ENCODE data around the gene RNASE12. TPM values are rescaled to one million over a fixed set of nuclear protein-coding genes. Genes with fewer than 3 reads are reported as not detected.
"Not testable (repeated sequence)": the region's sequence is repeated elsewhere in the genome, so short reads cannot be mapped to it uniquely, and the experiment has no call there.

Gene RNASE12
- total RNA-seq, 3 donors from 2014 or later, result not detected

GRCh38 chr14:20606190-20606901 is 15.2 kb upstream of the RNASE12 start:
- no peak for TF ChIP-seq POLR2AphosphoS5 (IDR thresholded peaks at IDR 0.05)
- peak in 2 of 3 donors; percentile 16 to 45 for TF ChIP-seq CTCF (IDR thresholded peaks at IDR 0.05)
- Histone ChIP-seq H3K4me3 (no peak overlapping the region), H3K4me1 (no peaks in the 10 kb centered on the region), H3K36me3 (no peaks in the 10 kb centered on the region), H3K27ac (no peak overlapping the region), H3K27me3 (no peaks in the 10 kb centered on the region), H3K9me3 (no peaks in the 10 kb centered on the region)
- no peak for DNase-seq (ENCODE audit: low spot score in 2 of 2)
- intact Hi-C loops (cut with DNase I; ENCODE audit: low total_unique reads), result loop anchor here (5.0 to 10.0 kb wide), 2 partner anchors 152 to 194 kb away; partner anchors contain the start of genes APEX1, OSGEP and TEP1

- Histone ChIP-seq H3K27me3 (no peaks in the 10 kb centered on the region), H3K4me1 (no peaks in the 10 kb centered on the region), H3K36me3 (no peaks in the 10 kb centered on the region), H3K9me3 (no peaks in the 10 kb centered on the region), H3K27ac (no peak overlapping the region), H3K4me3 (no peak overlapping the region)
- no peak for DNase-seq (ENCODE audit: low spot score in 2 of 2)
- TF ChIP-seq POLR2A (IDR thresholded peaks at IDR 0.05) (no peak), CTCF (IDR thresholded peaks at IDR 0.05) (no peak), POLR2AphosphoS5 (IDR thresholded peaks at IDR 0.05) (no peak)
- intact Hi-C loops (cut with DNase I; ENCODE audit: low total_unique reads), result loop anchor here (10.0 kb wide), 1 partner anchor 149 kb away; the partner anchor contains the start of genes APEX1 and OSGEP
Observed at GRCh38 chr14:20603813-20604690, 12.9 kb upstream of the RNASE12 start.

- Histone ChIP-seq H3K27ac (no peak overlapping the region), H3K27me3 (no peaks in the 10 kb centered on the region), H3K36me3 (no peaks in the 10 kb centered on the region), H3K9me3 (no peaks in the 10 kb centered on the region), H3K4me3 (no peak overlapping the region), H3K4me1 (no peaks in the 10 kb centered on the region)
- DNase-seq (ENCODE audit: low spot score in 2 of 2), result no peak
- intact Hi-C loops (cut with DNase I; ENCODE audit: low total_unique reads), result loop anchor here (10.0 kb wide), 1 partner anchor 148 kb away; the partner anchor contains the start of genes APEX1 and OSGEP
- TF ChIP-seq CTCF (IDR thresholded peaks at IDR 0.05) (no peak), POLR2A (IDR thresholded peaks at IDR 0.05) (no peak), POLR2AphosphoS5 (IDR thresholded peaks at IDR 0.05) (no peak)
Observed at GRCh38 chr14:20602583-20602982, 11.4 kb upstream of the RNASE12 start.

- no peaks in the 10 kb centered on the region for H3K4me1 ChIP-seq
- no peak overlapping the region for H3K27ac ChIP-seq
- H3K27me3 ChIP-seq, result no peaks in the 10 kb centered on the region
- DNase-seq (ENCODE audit: low spot score in 2 of 2), result no peak
- no peaks in the 10 kb centered on the region for H3K36me3 ChIP-seq
- no peaks in the 10 kb centered on the region for H3K9me3 ChIP-seq
- TF ChIP-seq POLR2A (IDR thresholded peaks at IDR 0.05) (no peak), CTCF (IDR thresholded peaks at IDR 0.05) (no peak), POLR2AphosphoS5 (IDR thresholded peaks at IDR 0.05) (no peak)
- intact Hi-C loops (cut with DNase I; ENCODE audit: low total_unique reads), result loop anchor here (10.0 kb wide), 1 partner anchor 147 kb away; the partner anchor contains the start of genes APEX1 and OSGEP
- no peak overlapping the region for H3K4me3 ChIP-seq
Observed at GRCh38 chr14:20601522-20601921, 10.3 kb upstream of the RNASE12 start.

GRCh38 chr14:20597108-20597507 is 5.9 kb upstream of the RNASE12 start:
- H3K27ac ChIP-seq, result no peak overlapping the region
- TF ChIP-seq POLR2AphosphoS5 (IDR thresholded peaks at IDR 0.05) (no peak), POLR2A (IDR thresholded peaks at IDR 0.05) (no peak), CTCF (IDR thresholded peaks at IDR 0.05) (no peak)
- no peak for DNase-seq (ENCODE audit: low spot score in 2 of 2)
- H3K9me3 ChIP-seq, result no peaks in the 10 kb centered on the region
- H3K4me3 ChIP-seq, result no peak overlapping the region
- no peaks in the 10 kb centered on the region for H3K27me3 ChIP-seq
- H3K4me1 ChIP-seq, result no peaks in the 10 kb centered on the region
- H3K36me3 ChIP-seq, result no peaks in the 10 kb centered on the region
- intact Hi-C loops (cut with DNase I; ENCODE audit: low total_unique reads), result no loop called here

- H3K9me3 ChIP-seq; DNase-seq (ENCODE audit: low spot score in 2 of 2); H3K36me3 ChIP-seq; H3K4me1 ChIP-seq; H3K27me3 ChIP-seq; H3K27ac ChIP-seq; intact Hi-C loops (cut with DNase I; ENCODE audit: low total_unique reads); H3K4me3 ChIP-seq: not testable (repeated sequence)
Observed at GRCh38 chr14:20595726-20596125, 4.5 kb upstream of the RNASE12 start.
